D721Med (cell line): ENCODE data around the gene GBP1.

Experiments used
- DNase-seq: peaks from one replicate; pipeline ENCODE4 v3.0.0; 2011; ENCODE audit warnings: low spot score; ENCODE audit not compliant: insufficient read length
- FAIRE-seq: peaks from 2 replicates; lab custom pipeline; 2011; peaks lifted over from hg19 to GRCh38; lab: Jason Lieb, UNC
- CTCF ChIP-seq: IDR thresholded peaks from 2 replicates; pipeline ENCODE4 v1.5.1; 2012; ENCODE audit warnings: mild to moderate bottlenecking, control low read depth; ENCODE audit not compliant: insufficient read depth; ENCODE audit errors: missing control alignments

Gene GBP1

GRCh38 chr1:89100412-89100811 is 35.4 kb upstream of the GBP1 start:
- FAIRE-seq: no peak
- DNase-seq: no peak
- TF ChIP-seq CTCF: no peak

- no peak for DNase-seq
- no peak for TF ChIP-seq CTCF
- no peak for FAIRE-seq
Observed at GRCh38 chr1:89098857-89099256, 33.8 kb upstream of the GBP1 start.

GRCh38 chr1:89095737-89096136 is 30.7 kb upstream of the GBP1 start:
- no peak for TF ChIP-seq CTCF
- DNase-seq: no peak
- no peak for FAIRE-seq

- DNase-seq (no peak), FAIRE-seq (no peak)
- TF ChIP-seq CTCF: no peak
Observed at GRCh38 chr1:89089962-89090361, 25.0 kb upstream of the GBP1 start.

GRCh38 chr1:89088572-89088971 is 23.6 kb upstream of the GBP1 start:
- no peak for FAIRE-seq
- no peak for TF ChIP-seq CTCF
- DNase-seq: no peak

GRCh38 chr1:89087241-89087640 is 22.2 kb upstream of the GBP1 start:
- FAIRE-seq: no peak

GRCh38 chr1:89085781-89086180 is 20.8 kb upstream of the GBP1 start:
- FAIRE-seq (no peak), DNase-seq (no peak)
- no peak for TF ChIP-seq CTCF

More at GRCh38 chr1:89087241-89087640, 22.2 kb upstream of the GBP1 start:
- DNase-seq: no peak
- TF ChIP-seq CTCF: no peak
